Measurements from ENCODE around the gene GIT2.

The GIT2 gene

GRCh38 chr12:110039085-110039807, 43.1 kb upstream of the GIT2 start (continued):
- TF ChIP-seq ATF2 (tag by site-specific recombination; IDR thresholded peaks at IDR 0.05; ENCODE audit: low read depth) (no peak), SCRT1 (tag by site-specific recombination; IDR thresholded peaks at IDR 0.05; ENCODE audit: borderline replicate concordance) (peak; percentile 76), ZNF184 (tag by site-specific recombination; IDR thresholded peaks at IDR 0.05) (0 out of 2 replicates have a peak, but pooled peaks have one; percentile 56), FEZF1 (tag by site-specific recombination; IDR thresholded peaks at IDR 0.05) (peak; percentile 29; the same call in 1 of the 2 replicates), OSR2 (tag by site-specific recombination; IDR thresholded peaks at IDR 0.05) (peak; percentile 47; the same call in 1 of the 2 replicates), ZNF24 (tag by site-specific recombination; IDR thresholded peaks at IDR 0.05) (peak; percentile 87; the same call in 1 of the 2 replicates), HIC1 (tag by site-specific recombination; IDR thresholded peaks at IDR 0.05) (no peak), ZFP69B (tag by site-specific recombination; IDR thresholded peaks at IDR 0.05) (no peak), ZNF513 (tag by site-specific recombination; IDR thresholded peaks at IDR 0.05) (no peak), ZNF292 (tag by site-specific recombination; IDR thresholded peaks at IDR 0.05; ENCODE audit: borderline replicate concordance, low read depth) (no peak), ZFHX2 (tag by site-specific recombination; conservative IDR thresholded peaks at IDR 0.05) (no peak), ZNF549 (tag by site-specific recombination; IDR thresholded peaks at IDR 0.05) (no peak), PRDM2 (tag by site-specific recombination; IDR thresholded peaks at IDR 0.05; ENCODE audit: borderline replicate concordance) (no peak), ZNF324 (tag by site-specific recombination; IDR thresholded peaks at IDR 0.05) (no peak), ZEB2 (tag by site-specific recombination; IDR thresholded peaks at IDR 0.05) (peak; percentile 40; the same call in 1 of the 2 replicates), ZNF768 (tag by site-specific recombination; IDR thresholded peaks at IDR 0.05) (no peak), ZNF629 (tag by site-specific recombination; IDR thresholded peaks at IDR 0.05) (peak; percentile 94), REPIN1 (tag by site-specific recombination; IDR thresholded peaks at IDR 0.05; ENCODE audit: low read depth) (no peak), ZBTB44 (tag by site-specific recombination; IDR thresholded peaks at IDR 0.05) (peak; percentile 56; the same call in 1 of the 2 replicates), CTCF (tag by site-specific recombination; IDR thresholded peaks at IDR 0.05) (no peak), AEBP2 (tag by site-specific recombination; IDR thresholded peaks at IDR 0.05; ENCODE audit: borderline replicate concordance) (no peak)
